Activated B cell treated with CpG ODN at 0.5 μM for 24 hours (primary cell): ENCODE measurements around the gene JARID2. TPM values are rescaled to one million over a fixed set of nuclear protein-coding genes. Genes with fewer than 3 reads are reported as not detected.

Experiments used
- ATAC-seq: fragments of 200-7000 bp; cut with Tn5 transposase; one replicate; pipeline ENCODE4 v1.10.0; 2021; ENCODE audit warnings: low read depth, mild to moderate bottlenecking, moderate library complexity
- CTCF ChIA-PET: fragments of 350-600 bp; sonication (Branson Sonifier 250); formaldehyde crosslinking; loops from one replicate; lab custom pipeline; 2021; ENCODE audit warnings: antibody characterized with exemption; lab: Charles Lee
- POLR2A ChIA-PET: fragments of 350-600 bp; sonication (Branson Sonifier 250); formaldehyde crosslinking; loops from one replicate; lab custom pipeline; 2021; ENCODE audit warnings: antibody characterized with exemption; lab: Charles Lee
- DNase-seq: peaks from one replicate; pipeline ENCODE4 v3.0.0; 2022
- H3K27ac Mint-ChIP-seq: one replicate; pipeline ENCODE4 v1.8.0; 2020; ENCODE audit warnings: mixed read lengths
- H3K27me3 Mint-ChIP-seq: one replicate; pipeline ENCODE4 v1.8.0; 2021; ENCODE audit warnings: mixed read lengths
- H3K36me3 Mint-ChIP-seq: one replicate; pipeline ENCODE4 v1.8.0; 2021; ENCODE audit warnings: low read depth, mixed read lengths
- H3K4me1 Mint-ChIP-seq: one replicate; pipeline ENCODE4 v1.8.0; 2021; ENCODE audit warnings: mixed read lengths
- H3K4me3 Mint-ChIP-seq: one replicate; pipeline ENCODE4 v1.8.0; 2020; ENCODE audit warnings: mild to moderate bottlenecking, mixed read lengths
- H3K9me3 Mint-ChIP-seq: one replicate; pipeline ENCODE4 v1.8.0; 2020; ENCODE audit warnings: mixed read lengths
- intact Hi-C: fragments of 100-400 bp; cut with micrococcal nuclease; formaldehyde crosslinking; loops from one replicate; pipeline ENCODE4 v1.15.1; 2024
- total RNA-seq: library from RNA; stranded (reverse); gene quantifications from 2 replicates; pipeline ENCODE4 v1.2.3, GENCODE V29; 2022
- TF ChIP-seq, protein P1 (sequence below): fragments of 200-600 bp; IDR thresholded peaks from one replicate; pipeline ENCODE4 v1.8.0; 2022; ENCODE audit warnings: antibody characterized with exemption, mild to moderate bottlenecking

Gene JARID2
- 27.0 and 28.5 TPM in 2 replicates for total RNA-seq

DNA sequence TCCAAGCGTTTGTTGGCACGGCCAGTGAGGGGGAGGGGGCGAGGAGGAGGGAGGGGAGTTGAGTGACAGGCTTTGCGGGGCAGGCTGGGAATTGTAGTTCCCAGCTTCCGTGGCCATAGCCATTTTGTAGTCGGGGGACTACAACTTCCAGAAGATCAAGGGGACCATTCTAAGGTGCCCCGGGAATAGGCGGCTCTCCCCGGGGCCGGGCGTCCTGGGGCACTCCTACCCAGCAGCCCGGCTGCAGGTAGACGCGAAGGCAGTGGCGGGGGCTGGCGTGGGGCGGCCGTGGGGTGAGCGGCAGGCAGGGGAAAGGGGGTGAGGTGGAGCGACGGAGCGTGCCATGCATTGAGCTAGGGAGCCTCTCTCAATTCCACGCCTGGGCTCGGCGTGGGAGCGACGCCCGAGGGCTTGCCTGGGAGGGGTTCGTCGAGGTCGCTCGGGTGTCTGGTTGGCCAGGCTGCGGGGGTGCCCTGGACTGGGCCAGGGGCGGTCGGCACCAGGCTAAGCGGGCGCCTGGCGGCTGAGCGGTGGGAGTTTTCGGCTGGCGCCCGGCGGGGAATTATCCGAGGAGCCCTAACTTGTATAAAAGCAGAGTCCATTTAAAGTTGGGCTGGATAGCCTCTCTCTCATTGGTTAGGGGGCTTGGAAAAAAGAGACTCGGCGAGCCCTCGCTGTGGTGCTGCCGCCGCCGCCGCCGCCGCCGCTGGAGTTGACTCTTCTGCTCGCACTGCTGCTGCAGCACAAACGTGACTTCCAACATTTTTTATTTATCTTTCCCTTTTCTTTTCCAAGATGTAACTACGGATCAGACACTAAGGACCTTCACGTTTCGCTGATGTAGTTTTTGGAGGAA is at the start of gene JARID2:
Gene JARID2 (plus strand): TSS at position 709 of the 856 bp plus-strand sequence. CDS start 471 bp downstream, outside the sequence.
- CTCF ChIA-PET = interaction anchor here (0.8 kb wide), 1 partner anchor 1034 kb away, joined by 3 read pairs; no protein-coding TSS in a partner anchor
- peaks cover 24% of the 10 kb centered on the region for H3K36me3 Mint-ChIP-seq
- TF ChIP-seq, protein P1, sequence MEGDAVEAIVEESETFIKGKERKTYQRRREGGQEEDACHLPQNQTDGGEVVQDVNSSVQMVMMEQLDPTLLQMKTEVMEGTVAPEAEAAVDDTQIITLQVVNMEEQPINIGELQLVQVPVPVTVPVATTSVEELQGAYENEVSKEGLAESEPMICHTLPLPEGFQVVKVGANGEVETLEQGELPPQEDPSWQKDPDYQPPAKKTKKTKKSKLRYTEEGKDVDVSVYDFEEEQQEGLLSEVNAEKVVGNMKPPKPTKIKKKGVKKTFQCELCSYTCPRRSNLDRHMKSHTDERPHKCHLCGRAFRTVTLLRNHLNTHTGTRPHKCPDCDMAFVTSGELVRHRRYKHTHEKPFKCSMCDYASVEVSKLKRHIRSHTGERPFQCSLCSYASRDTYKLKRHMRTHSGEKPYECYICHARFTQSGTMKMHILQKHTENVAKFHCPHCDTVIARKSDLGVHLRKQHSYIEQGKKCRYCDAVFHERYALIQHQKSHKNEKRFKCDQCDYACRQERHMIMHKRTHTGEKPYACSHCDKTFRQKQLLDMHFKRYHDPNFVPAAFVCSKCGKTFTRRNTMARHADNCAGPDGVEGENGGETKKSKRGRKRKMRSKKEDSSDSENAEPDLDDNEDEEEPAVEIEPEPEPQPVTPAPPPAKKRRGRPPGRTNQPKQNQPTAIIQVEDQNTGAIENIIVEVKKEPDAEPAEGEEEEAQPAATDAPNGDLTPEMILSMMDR = no peak
- ATAC-seq (peak; percentile 61), DNase-seq (peak; percentile 94)
- peaks cover 32% of the 10 kb centered on the region for H3K4me1 Mint-ChIP-seq
- intact Hi-C loops = loop anchor here (1.0 to 10.0 kb wide), 19 partner anchors 9 to 1628 kb away; partner anchors contain the start of genes DTNBP1, MCUR1, NOL7 and RANBP9
- H3K4me3 Mint-ChIP-seq = peak within 1 kb of the TSS; percentile 100
- H3K9me3 Mint-ChIP-seq = no peaks in the 10 kb centered on the region
- POLR2A ChIA-PET = interaction anchor here (0.5 to 1.5 kb wide), 24 partner anchors 8 to 1431 kb away, joined by 3 to 14 read pairs (median 4); partner anchors contain the start of gene MCUR1
- no peaks in the 10 kb centered on the region for H3K27me3 Mint-ChIP-seq
- peak within 1 kb of the TSS; percentile 96 for H3K27ac Mint-ChIP-seq

DNA sequence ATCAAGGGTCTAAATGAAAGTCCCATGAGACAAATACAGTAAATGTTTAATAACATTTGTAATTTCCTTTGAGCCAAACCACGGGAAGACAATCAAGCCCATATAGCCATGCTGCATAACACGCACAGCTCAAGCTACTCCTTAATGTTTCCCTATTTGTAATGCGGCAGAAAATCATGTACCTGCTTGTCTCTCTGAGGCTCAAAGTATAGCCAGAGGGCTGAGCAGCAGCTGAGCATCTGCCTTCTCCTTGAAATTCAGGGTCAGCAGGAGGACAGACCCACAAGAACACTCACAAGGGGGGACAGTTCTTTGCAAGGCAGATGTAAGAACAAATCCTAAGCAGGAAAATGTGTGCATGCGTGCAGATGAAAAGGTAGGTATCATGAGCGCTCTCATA is 45.8 kb upstream of the JARID2 start:
- H3K36me3 Mint-ChIP-seq = no peaks in the 10 kb centered on the region
- TF ChIP-seq, protein P1 = no peak
- H3K4me1 Mint-ChIP-seq = no peaks in the 10 kb centered on the region
- peaks cover 4% of the 10 kb centered on the region for H3K27me3 Mint-ChIP-seq
- ChIA-PET CTCF (no interaction called here), POLR2A (interaction anchor here (1.4 kb wide), 1 partner anchor 15 kb away, joined by 3 read pairs; no protein-coding TSS in a partner anchor)
- ATAC-seq = no peak
- no peaks in the 10 kb centered on the region for H3K9me3 Mint-ChIP-seq
- H3K4me3 Mint-ChIP-seq = no peak overlapping the region
- intact Hi-C loops = no loop called here
- H3K27ac Mint-ChIP-seq = no peak overlapping the region
- DNase-seq = no peak

DNA sequence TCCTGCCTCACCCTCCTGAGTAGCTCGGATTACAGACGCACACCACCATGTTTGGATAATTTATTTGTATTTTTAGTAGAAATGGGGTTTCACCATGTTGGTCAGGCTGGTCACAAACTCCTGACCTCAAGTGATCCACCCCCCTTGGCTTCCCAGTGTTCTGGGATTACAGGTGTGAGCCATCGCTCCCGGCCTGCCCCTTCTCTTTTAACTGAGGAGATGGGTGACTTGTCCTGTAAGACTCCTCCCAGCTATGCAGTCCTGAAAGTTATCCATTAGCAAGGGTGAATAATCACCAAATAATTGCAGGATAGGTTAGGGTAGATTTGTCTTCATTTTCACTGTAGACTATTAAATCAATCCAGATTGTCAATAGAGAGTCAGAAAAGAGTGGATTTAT is 40.5 kb upstream of the JARID2 start:
- Mint-ChIP-seq H3K36me3 (no peaks in the 10 kb centered on the region), H3K4me1 (no peaks in the 10 kb centered on the region), H3K27ac (no peak overlapping the region), H3K27me3 (peaks cover 3% of the 10 kb centered on the region), H3K4me3 (no peak overlapping the region), H3K9me3 (no peaks in the 10 kb centered on the region)
- POLR2A ChIA-PET = no interaction called here
- ATAC-seq (no peak), DNase-seq (no peak)
- TF ChIP-seq, protein P1 = no peak
- intact Hi-C loops = no loop called here
- CTCF ChIA-PET = no interaction called here

DNA sequence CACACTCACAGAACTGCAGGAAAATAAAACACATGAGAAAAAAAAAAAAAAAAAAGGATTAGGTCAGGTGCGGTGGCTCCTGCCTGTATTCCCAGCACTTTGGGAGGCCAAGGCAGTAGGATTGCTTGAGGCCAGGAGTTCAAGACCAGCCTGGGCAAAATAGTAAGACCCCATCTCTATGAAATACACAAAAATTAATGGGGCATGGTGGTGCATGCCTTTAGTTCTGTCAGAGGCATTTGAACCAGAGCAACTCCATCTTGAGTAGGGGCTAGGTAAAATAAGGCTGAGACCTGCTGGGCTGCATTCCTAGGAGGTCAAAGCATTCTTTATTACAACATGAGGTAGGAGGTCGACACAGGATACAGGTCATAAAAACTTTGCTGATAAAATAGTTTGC is 39.0 kb upstream of the JARID2 start:
- H3K27ac Mint-ChIP-seq = no peak overlapping the region
- no peaks in the 10 kb centered on the region for H3K4me1 Mint-ChIP-seq
- TF ChIP-seq, protein P1 = no peak
- intact Hi-C loops = no loop called here
- H3K36me3 Mint-ChIP-seq = no peaks in the 10 kb centered on the region
- ChIA-PET POLR2A (interaction anchor here (0.6 kb wide), 1 partner anchor 459 kb away, joined by 12 read pairs; no protein-coding TSS in a partner anchor), CTCF (interaction anchor here (0.6 kb wide), 1 partner anchor 82 kb away, joined by 4 read pairs; no protein-coding TSS in a partner anchor)
- peaks cover 3% of the 10 kb centered on the region for H3K27me3 Mint-ChIP-seq
- H3K9me3 Mint-ChIP-seq = no peaks in the 10 kb centered on the region
- no peak for DNase-seq
- no peak for ATAC-seq
- H3K4me3 Mint-ChIP-seq = no peak overlapping the region

DNA sequence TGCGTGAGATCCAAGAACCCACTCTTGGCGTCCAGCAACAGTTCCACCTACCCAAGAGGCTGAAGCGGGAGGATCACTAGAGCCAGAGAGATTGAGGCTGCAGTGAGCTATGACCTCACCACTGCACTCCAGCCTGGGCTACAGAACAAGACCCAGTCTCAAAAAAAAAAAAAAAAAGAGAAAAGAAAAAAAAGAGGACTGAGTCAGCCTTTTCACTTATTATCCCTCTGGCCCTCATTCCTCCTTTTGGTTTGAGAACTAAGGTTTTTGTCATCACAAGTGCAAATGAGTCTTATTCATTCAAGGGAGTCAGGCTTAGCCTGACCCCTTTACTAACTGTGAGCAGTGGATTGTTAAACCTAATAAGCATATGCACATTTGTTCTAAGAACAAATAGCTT is 37.9 kb upstream of the JARID2 start:
- ATAC-seq (no peak), DNase-seq (no peak)
- no peaks in the 10 kb centered on the region for H3K27me3 Mint-ChIP-seq
- no peaks in the 10 kb centered on the region for H3K9me3 Mint-ChIP-seq
- no peaks in the 10 kb centered on the region for H3K36me3 Mint-ChIP-seq
- no peak overlapping the region for H3K4me3 Mint-ChIP-seq
- no peaks in the 10 kb centered on the region for H3K4me1 Mint-ChIP-seq
- TF ChIP-seq, protein P1 = no peak
- intact Hi-C loops = no loop called here
- ChIA-PET CTCF (no interaction called here), POLR2A (no interaction called here)
- H3K27ac Mint-ChIP-seq = no peak overlapping the region
